HepG2 (cell line): Measurements from ENCODE around the gene POU2F1. TPM values are rescaled to one million over a fixed set of nuclear protein-coding genes. Genes with fewer than 3 reads are reported as not detected.

Experiments used
- ATAC-seq: fragments of 200-7000 bp; cut with Tn5 transposase; 3 replicates; pipeline ENCODE4 v1.9.1; 2020; ENCODE audit warnings: mild to moderate bottlenecking, moderate library complexity
- BruUV-seq: library from RNA; stranded (reverse); fragments of 400-500 nt; replicated peaks from 2 replicates; lab custom pipeline; 2021; lab: Mats Ljungman, UMichigan
- CTCF ChIA-PET: fragments of 300-600 bp; formaldehyde crosslinking; extraction: SDS; loops from one replicate; lab custom pipeline; 2021; ENCODE audit warnings: low total read pairs, inconsistent platforms, low intra/inter-chr PET ratio; lab: Yijun Ruan, JAX
- POLR2A ChIA-PET: fragments of 350-600 bp; sonication (Branson Sonifier 250); formaldehyde crosslinking; loops from one replicate; lab custom pipeline; 2020; ENCODE audit warnings: antibody characterized with exemption, inconsistent platforms; lab: Yijun Ruan, JAX
- DNase-seq: peaks from one replicate; pipeline ENCODE4 v3.0.0-alpha.2; 2015; ENCODE audit warnings: low spot score
- FAIRE-seq: peaks from 3 replicates; lab custom pipeline; 2011; peaks lifted over from hg19 to GRCh38; lab: Jason Lieb, UNC
- H2AFZ ChIP-seq: one replicate; pipeline ENCODE4 v1.6.1; 2011; ENCODE audit warnings: low read length, inconsistent platforms
- H3K27ac ChIP-seq: fragments of 300-600 bp; 3 replicates; pipeline ENCODE4 v1.8.0; 2011; ENCODE audit warnings: mixed run types, mild to moderate bottlenecking, mixed read lengths, low read length, inconsistent platforms; ENCODE audit not compliant: insufficient read depth; ENCODE audit errors: extremely low read length
- H3K27me3 ChIP-seq, 2 experiments: fragments of 200-600 bp in 1 of 2; 2 replicates in 1 of 2; 3 replicates in 1 of 2; pipeline versions ENCODE4 v1.6.0 to v1.8.0; 2011; ENCODE audit warnings: low read length in 2 of 2, mild to moderate bottlenecking in 2 of 2, moderate library complexity in 2 of 2, inconsistent platforms in 1 of 2; ENCODE audit not compliant: insufficient read depth in 2 of 2, control insufficient read depth in 1 of 2
- H3K36me3 ChIP-seq, 2 experiments: fragments of 200-600 bp in 1 of 2; replicated peaks in 1 of 2; 2 replicates in 1 of 2; 3 replicates in 1 of 2; pipeline versions ENCODE4 v1.5.1 to v1.8.0; 2011; ENCODE audit warnings: low read length in 2 of 2, inconsistent platforms in 1 of 2; ENCODE audit not compliant: insufficient read depth in 2 of 2, control insufficient read depth in 1 of 2
- H3K4me1 ChIP-seq: 2 replicates; pipeline ENCODE4 v1.5.1; 2012; ENCODE audit warnings: low read length, inconsistent platforms; ENCODE audit not compliant: insufficient read depth
- H3K4me2 ChIP-seq: 2 replicates; pipeline ENCODE4 v1.6.0; 2011; ENCODE audit warnings: low read depth, low read length, inconsistent platforms
- H3K4me3 ChIP-seq, 3 experiments: fragments of 200-600 bp in 1 of 3; sonication (generic), shearing (Covaris generic) in 1 of 3; replicated peaks in 1 of 3; 2 replicates each; pipeline ENCODE4 v1.5.1; 2011 to 2016; ENCODE audit warnings: low read length in 3 of 3, inconsistent platforms in 2 of 3, low read depth in 2 of 3, mild to moderate bottlenecking in 2 of 3, control low read depth in 1 of 3, mixed read lengths in 1 of 3; ENCODE audit not compliant: insufficient read depth in 1 of 3
- H3K79me2 ChIP-seq: one replicate; pipeline ENCODE4 v1.6.1; 2011; ENCODE audit warnings: low read length, inconsistent platforms; ENCODE audit not compliant: insufficient read depth
- H3K9ac ChIP-seq: 2 replicates; pipeline ENCODE4 v1.6.0; 2011; ENCODE audit warnings: mild to moderate bottlenecking, low read depth, low read length, inconsistent platforms; ENCODE audit not compliant: insufficient read depth
- H3K9me3 ChIP-seq: 2 replicates; pipeline ENCODE4 v1.5.1; 2012; ENCODE audit warnings: mild to moderate bottlenecking, low read length
- H4K20me1 ChIP-seq: 2 replicates; pipeline ENCODE4 v1.6.0; 2011; ENCODE audit warnings: inconsistent platforms, mild to moderate bottlenecking, low read length, moderate library complexity; ENCODE audit not compliant: insufficient read depth
- MEF2D ChIP-seq: sonication (generic); formaldehyde crosslinking; IDR thresholded peaks from 2 replicates; pipeline ENCODE4 v1.5.1; 2020; ENCODE audit warnings: mild to moderate bottlenecking, missing genetic modification reagents
- NFIB ChIP-seq: sonication (generic); formaldehyde crosslinking; IDR thresholded peaks from 2 replicates; pipeline ENCODE4 v1.9.0; 2021; ENCODE audit warnings: missing genetic modification reagents, mild to moderate bottlenecking, borderline replicate concordance
- PLRG1 ChIP-seq: fragments of 450-650 bp; conservative IDR thresholded peaks from 2 replicates; pipeline ENCODE4 v1.6.1; 2016
- RBFOX2 ChIP-seq: fragments of 200-400 bp; formaldehyde crosslinking; IDR thresholded peaks from 2 replicates; pipeline ENCODE4 v1.6.1; 2017; ENCODE audit warnings: low read depth, mild to moderate bottlenecking, low read length
- SIX4 ChIP-seq: sonication (generic); formaldehyde crosslinking; IDR thresholded peaks from 2 replicates; pipeline ENCODE4 v1.4.0; 2020; ENCODE audit warnings: missing genetic modification reagents
- SYNCRIP ChIP-seq: fragments of 200-400 bp; formaldehyde crosslinking; IDR thresholded peaks from 2 replicates; pipeline ENCODE4 v1.6.1; 2018; ENCODE audit warnings: mild to moderate bottlenecking, low read depth, low read length; ENCODE audit not compliant: insufficient read depth
- ZNF343 ChIP-seq: sonication (generic); formaldehyde crosslinking; IDR thresholded peaks from 2 replicates; pipeline ENCODE4 v1.4.0; 2020; ENCODE audit warnings: mild to moderate bottlenecking, missing genetic modification reagents
- ZNF552 ChIP-seq: sonication (generic); formaldehyde crosslinking; IDR thresholded peaks from 2 replicates; pipeline ENCODE4 v1.9.0; 2022; ENCODE audit warnings: missing genetic modification reagents, mild to moderate bottlenecking, borderline replicate concordance
- ZNF577 ChIP-seq: sonication (generic); formaldehyde crosslinking; IDR thresholded peaks from 2 replicates; pipeline ENCODE4 v1.4.0; 2020; ENCODE audit warnings: mild to moderate bottlenecking, low read depth, missing genetic modification reagents, borderline replicate concordance
- ZNF7 ChIP-seq: IDR thresholded peaks from 2 replicates; pipeline ENCODE4 v1.6.1; 2016; ENCODE audit warnings: missing biosample characterization, missing genetic modification reagents
- ZSCAN25 ChIP-seq: sonication (generic); formaldehyde crosslinking; IDR thresholded peaks from 2 replicates; pipeline ENCODE4 v1.8.0; 2022; ENCODE audit warnings: mild to moderate bottlenecking, missing genetic modification reagents
- WGBS: methylation state at CpG from one replicate; pipeline ENCODE4 v1.1.6; 2017; ENCODE audit warnings: low lambda C conversion rate; 5-methylcytosine and 5-hydroxymethylcytosine counted together
- in situ Hi-C: cut with HindIII; loops from 2 replicates; pipeline ENCODE4 v1.10.0; 2017; ENCODE audit warnings: low pct_unique_long_range_greater_than_20kb; ENCODE audit not compliant: extremely low pct_ligation_motif_present
- intact Hi-C: fragments of 100-400 bp; cut with micrococcal nuclease; formaldehyde crosslinking; loops from one replicate; pipeline ENCODE4 v1.10.0; 2022; ENCODE audit not compliant: unreplicated experiment
- polyA plus RNA-seq, 8 experiments: library from polyadenylated mRNA; depleted of rRNA in 3 of 8; stranded (reverse) in 7 of 8; unstranded in 1 of 8; fragments of >200 nt; fragmentation: Illumina TruSeq in 4 of 8; extraction: Trizol in 4 of 8; gene quantifications; 2 replicates each; pipeline versions ENCODE4 v1.2.1 to v1.2.3, GENCODE V29; 2011 to 2016; ENCODE audit warnings: low read depth in 4 of 8, missing spikeins in 1 of 8, mixed read lengths in 1 of 8; ENCODE audit not compliant: insufficient read depth in 1 of 8
- total RNA-seq, 5 experiments: library from RNA; depleted of rRNA; stranded (reverse); fragments of >200 nt; fragmentation: Illumina TruSeq; extraction: Trizol; gene quantifications; 2 replicates each; pipeline ENCODE4 v1.2.3, GENCODE V29; 2016; ENCODE audit warnings: low read depth in 1 of 5
- TF ChIP-seq, protein P1 (sequence below): sonication (generic); formaldehyde crosslinking; IDR thresholded peaks from 2 replicates; pipeline ENCODE4 v1.5.0; 2020; ENCODE audit warnings: missing genetic modification reagents
- TF ChIP-seq, protein P2 (sequence below): IDR thresholded peaks from 2 replicates; pipeline ENCODE4 v1.6.1; 2016; ENCODE audit warnings: mild to moderate bottlenecking, missing biosample characterization, missing genetic modification reagents
- TF ChIP-seq, protein P3 (sequence below): sonication (generic); formaldehyde crosslinking; IDR thresholded peaks from 2 replicates; pipeline ENCODE4 v1.5.0; 2020; ENCODE audit warnings: mild to moderate bottlenecking, missing genetic modification reagents
- TF ChIP-seq, protein P4 (sequence below): IDR thresholded peaks from 2 replicates; pipeline ENCODE4 v1.6.1; 2016; ENCODE audit warnings: low read depth

The POU2F1 gene
- total and polyA plus RNA-seq, 2 of the 13 experiments (the other 11 are each of a cell fraction or from before 2014, with no cell fraction given), result 10.2 to 13.0 TPM

DNA sequence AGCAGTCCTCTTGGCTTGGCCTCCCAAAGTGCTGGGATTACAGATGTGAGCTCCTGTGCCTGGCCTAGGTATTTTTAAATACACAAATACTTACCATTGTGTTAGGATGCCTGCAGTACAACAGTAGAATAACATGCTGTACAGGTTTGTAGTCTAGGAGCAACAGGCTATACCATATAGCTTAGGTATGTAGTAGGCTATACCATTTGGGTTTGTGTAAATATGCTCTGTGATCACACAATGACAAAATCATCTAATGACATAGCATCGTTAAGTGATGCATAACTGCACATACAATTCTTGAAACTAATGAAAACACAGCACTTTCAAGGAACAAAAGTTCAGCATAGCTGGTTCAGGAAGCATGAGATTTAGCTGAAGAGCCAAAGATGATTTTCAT, 12.7 kb downstream of the POU2F1 start:
- Histone ChIP-seq H3K27ac (no peak overlapping the region), H4K20me1 (peaks cover 3% of the 10 kb centered on the region), H3K79me2 (peaks cover 79% of the 10 kb centered on the region), H3K9ac (no peak overlapping the region), H3K4me3 (no peak overlapping the region), H3K27me3 (no peaks in the 10 kb centered on the region), H2AFZ (no peak overlapping the region), H3K36me3 (no peaks in the 10 kb centered on the region), H3K4me2 (no peak overlapping the region; the same call in 1 of the 2 replicates), H3K4me1 (peaks cover 23% of the 10 kb centered on the region), H3K9me3 (no peaks in the 10 kb centered on the region)
- ATAC-seq (no peak), FAIRE-seq (no peak), DNase-seq (no peak)
- 80% methylated on average over 1 of the region's 1 CpG for WGBS
- in situ Hi-C loops (no loop called here), intact Hi-C loops (no loop called here)
- TF ChIP-seq, protein P1, sequence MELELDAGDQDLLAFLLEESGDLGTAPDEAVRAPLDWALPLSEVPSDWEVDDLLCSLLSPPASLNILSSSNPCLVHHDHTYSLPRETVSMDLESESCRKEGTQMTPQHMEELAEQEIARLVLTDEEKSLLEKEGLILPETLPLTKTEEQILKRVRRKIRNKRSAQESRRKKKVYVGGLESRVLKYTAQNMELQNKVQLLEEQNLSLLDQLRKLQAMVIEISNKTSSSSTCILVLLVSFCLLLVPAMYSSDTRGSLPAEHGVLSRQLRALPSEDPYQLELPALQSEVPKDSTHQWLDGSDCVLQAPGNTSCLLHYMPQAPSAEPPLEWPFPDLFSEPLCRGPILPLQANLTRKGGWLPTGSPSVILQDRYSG (CRISPR knock-in tag), result no peak
- TF ChIP-seq, protein P2, sequence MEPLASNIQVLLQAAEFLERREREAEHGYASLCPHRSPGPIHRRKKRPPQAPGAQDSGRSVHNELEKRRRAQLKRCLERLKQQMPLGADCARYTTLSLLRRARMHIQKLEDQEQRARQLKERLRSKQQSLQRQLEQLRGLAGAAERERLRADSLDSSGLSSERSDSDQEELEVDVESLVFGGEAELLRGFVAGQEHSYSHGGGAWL (CRISPR knock-in tag), result no peak
- TF ChIP-seq SIX4 (CRISPR knock-in tag) (no peak), ZNF552 (CRISPR knock-in tag) (no peak), PLRG1 (no peak), ZNF343 (CRISPR knock-in tag) (no peak), NFIB (CRISPR knock-in tag) (no peak), ZNF7 (CRISPR knock-in tag) (no peak), SYNCRIP (no peak), MEF2D (CRISPR knock-in tag) (no peak), RBFOX2 (no peak), ZSCAN25 (CRISPR knock-in tag) (no peak), ZNF577 (CRISPR knock-in tag) (no peak)
- TF ChIP-seq, protein P3, sequence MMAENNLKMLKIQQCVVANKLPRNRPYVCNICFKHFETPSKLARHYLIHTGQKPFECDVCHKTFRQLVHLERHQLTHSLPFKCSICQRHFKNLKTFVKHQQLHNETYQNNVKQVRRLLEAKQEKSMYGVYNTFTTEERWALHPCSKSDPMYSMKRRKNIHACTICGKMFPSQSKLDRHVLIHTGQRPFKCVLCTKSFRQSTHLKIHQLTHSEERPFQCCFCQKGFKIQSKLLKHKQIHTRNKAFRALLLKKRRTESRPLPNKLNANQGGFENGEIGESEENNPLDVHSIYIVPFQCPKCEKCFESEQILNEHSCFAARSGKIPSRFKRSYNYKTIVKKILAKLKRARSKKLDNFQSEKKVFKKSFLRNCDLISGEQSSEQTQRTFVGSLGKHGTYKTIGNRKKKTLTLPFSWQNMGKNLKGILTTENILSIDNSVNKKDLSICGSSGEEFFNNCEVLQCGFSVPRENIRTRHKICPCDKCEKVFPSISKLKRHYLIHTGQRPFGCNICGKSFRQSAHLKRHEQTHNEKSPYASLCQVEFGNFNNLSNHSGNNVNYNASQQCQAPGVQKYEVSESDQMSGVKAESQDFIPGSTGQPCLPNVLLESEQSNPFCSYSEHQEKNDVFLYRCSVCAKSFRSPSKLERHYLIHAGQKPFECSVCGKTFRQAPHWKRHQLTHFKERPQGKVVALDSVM (CRISPR knock-in tag), result no peak
- TF ChIP-seq, protein P4, sequence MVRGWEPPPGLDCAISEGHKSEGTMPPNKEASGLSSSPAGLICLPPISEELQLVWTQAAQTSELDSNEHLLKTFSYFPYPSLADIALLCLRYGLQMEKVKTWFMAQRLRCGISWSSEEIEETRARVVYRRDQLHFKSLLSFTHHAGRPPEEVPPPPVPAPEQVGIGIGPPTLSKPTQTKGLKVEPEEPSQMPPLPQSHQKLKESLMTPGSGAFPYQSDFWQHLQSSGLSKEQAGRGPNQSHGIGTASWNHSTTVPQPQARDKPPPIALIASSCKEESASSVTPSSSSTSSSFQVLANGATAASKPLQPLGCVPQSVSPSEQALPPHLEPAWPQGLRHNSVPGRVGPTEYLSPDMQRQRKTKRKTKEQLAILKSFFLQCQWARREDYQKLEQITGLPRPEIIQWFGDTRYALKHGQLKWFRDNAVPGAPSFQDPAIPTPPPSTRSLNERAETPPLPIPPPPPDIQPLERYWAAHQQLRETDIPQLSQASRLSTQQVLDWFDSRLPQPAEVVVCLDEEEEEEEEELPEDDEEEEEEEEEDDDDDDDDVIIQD, result no peak
- ChIA-PET CTCF (no interaction called here), POLR2A (interaction anchor here (1.0 to 2.1 kb wide), 2 partner anchors 12 to 13 kb away, joined by 4 to 5 read pairs; partner anchors contain the start of gene POU2F1)
- no TSS peak for BruUV-seq
